Mononuclear cell (primary cell): ENCODE measurements around the gene HCCS. TPM values are rescaled to one million over a fixed set of nuclear protein-coding genes. Genes with fewer than 3 reads are reported as not detected.
A peak's percentile ranks its signal among the peaks of the same experiment; 100 is the strongest.
"Not testable (repeated sequence)": the region's sequence is repeated elsewhere in the genome, so short reads cannot be mapped to it uniquely, and the experiment has no call there.

ENCODE experiments used
- H3K27me3 ChIP-seq: 2 replicates; pipeline ENCODE4 v1.6.0; 2011; ENCODE audit warnings: low read length, control low read depth; ENCODE audit not compliant: insufficient read depth
- H3K4me1 ChIP-seq: 2 replicates; pipeline ENCODE4 v1.5.1; 2011; ENCODE audit warnings: mild to moderate bottlenecking, low read length, control low read depth; ENCODE audit not compliant: insufficient read depth
- H3K4me3 ChIP-seq: 2 replicates; pipeline ENCODE4 v1.5.1; 2011; ENCODE audit warnings: mild to moderate bottlenecking, low read length, moderate library complexity
- H3K9me3 ChIP-seq: 2 replicates; pipeline ENCODE4 v1.5.1; 2011; ENCODE audit warnings: low read depth, mild to moderate bottlenecking, control low read depth, low read length
- total RNA-seq: library from RNA; depleted of rRNA; stranded (reverse); fragments of >200 nt; gene quantifications from one replicate; pipeline ENCODE4 v1.2.3, GENCODE V29; 2012

The HCCS gene
- total RNA-seq, 1 donor: 3.9 TPM

DNA sequence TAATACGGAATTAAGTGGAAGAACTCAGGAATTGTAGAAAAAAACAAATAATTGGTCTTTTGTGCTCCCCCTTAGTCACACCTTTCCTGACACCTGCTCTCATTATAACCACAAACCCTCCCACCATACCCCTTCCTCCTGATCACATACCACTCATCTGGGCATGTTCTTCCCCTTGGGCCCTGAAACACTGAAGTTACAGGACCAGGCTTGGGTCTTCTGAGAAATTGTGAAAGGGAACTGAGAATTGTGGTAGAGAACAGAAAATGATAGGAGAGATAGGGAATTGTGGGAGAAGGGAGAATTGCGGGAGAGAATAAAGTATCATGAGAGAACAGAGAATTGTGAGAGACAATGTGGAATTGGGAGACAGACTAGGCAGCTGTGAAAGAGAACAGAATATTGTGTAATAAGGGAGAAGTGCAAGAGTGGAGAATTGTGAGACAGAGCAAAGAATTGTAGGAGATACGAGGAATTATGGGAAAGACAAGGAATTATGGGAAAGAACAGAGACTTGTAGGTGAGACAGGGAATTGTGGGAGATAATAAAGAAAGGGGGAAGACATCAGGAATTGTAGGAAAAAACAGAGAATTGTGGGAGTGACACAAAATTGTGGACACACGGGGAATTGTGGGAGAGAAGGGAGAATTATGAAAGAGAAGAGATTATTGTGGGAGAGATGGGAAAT is 2.7 kb upstream of the HCCS start:
- H3K4me1 ChIP-seq: peaks cover 19% of the 10 kb centered on the region
- no peaks in the 10 kb centered on the region for H3K27me3 ChIP-seq
- no peak overlapping the region for H3K4me3 ChIP-seq
- no peaks in the 10 kb centered on the region for H3K9me3 ChIP-seq

GRCh38 chrX:11109968-11110367 is 1.2 kb upstream of the HCCS start:
- no peaks in the 10 kb centered on the region for H3K9me3 ChIP-seq

DNA sequence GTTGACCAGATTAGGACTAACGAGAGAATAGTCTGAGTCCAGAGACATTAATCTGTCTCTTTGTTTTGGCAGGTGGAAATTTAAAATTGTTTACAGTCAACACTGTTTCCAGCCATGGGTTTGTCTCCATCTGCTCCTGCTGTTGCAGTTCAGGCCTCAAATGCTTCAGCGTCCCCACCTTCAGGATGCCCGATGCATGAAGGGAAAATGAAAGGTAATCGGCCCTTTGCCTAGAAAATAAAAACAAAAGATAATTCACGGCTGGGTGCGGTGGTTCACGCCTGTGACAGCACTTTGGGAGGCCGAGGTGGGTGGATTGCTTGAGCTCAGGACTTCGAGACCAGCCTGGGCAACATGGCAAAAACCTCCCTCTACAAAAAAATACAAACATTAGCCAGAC is 815 bp downstream of the HCCS start:
- Histone ChIP-seq H3K4me1 (peaks cover 33% of the 10 kb centered on the region), H3K9me3 (no peaks in the 10 kb centered on the region), H3K4me3 (peak overlapping the region; percentile 62), H3K27me3 (no peaks in the 10 kb centered on the region)

More at GRCh38 chrX:11109968-11110367, 1.2 kb upstream of the HCCS start:
- peaks cover 33% of the 10 kb centered on the region for H3K4me1 ChIP-seq
- no peaks in the 10 kb centered on the region for H3K27me3 ChIP-seq
- H3K4me3 ChIP-seq: no peak overlapping the region

- Histone ChIP-seq H3K9me3 (no peaks in the 10 kb centered on the region), H3K27me3 (no peaks in the 10 kb centered on the region), H3K4me1 (peaks cover 33% of the 10 kb centered on the region), H3K4me3 (no peak overlapping the region)
Observed at GRCh38 chrX:11113731-11114130, 2.6 kb downstream of the HCCS start.

- Histone ChIP-seq H3K4me3 (no peak overlapping the region), H3K27me3 (no peaks in the 10 kb centered on the region), H3K9me3 (no peaks in the 10 kb centered on the region), H3K4me1 (peaks cover 20% of the 10 kb centered on the region)
Observed at GRCh38 chrX:11117745-11118144, 6.6 kb downstream of the HCCS start.

GRCh38 chrX:11119313-11119943 is 8.3 kb downstream of the HCCS start:
- Histone ChIP-seq H3K9me3 (no peaks in the 10 kb centered on the region), H3K4me1 (peaks cover 4% of the 10 kb centered on the region), H3K27me3 (no peaks in the 10 kb centered on the region), H3K4me3 (no peak overlapping the region)

- not testable (repeated sequence) for H3K4me1 ChIP-seq, H3K9me3 ChIP-seq, H3K27me3 ChIP-seq, H3K4me3 ChIP-seq
Observed at GRCh38 chrX:11123087-11123486, 12.0 kb downstream of the HCCS start.

GRCh38 chrX:11124112-11124511 is 13.0 kb downstream of the HCCS start:
- no peaks in the 10 kb centered on the region for H3K9me3 ChIP-seq
- no peak overlapping the region for H3K4me3 ChIP-seq
- no peaks in the 10 kb centered on the region for H3K27me3 ChIP-seq
- no peaks in the 10 kb centered on the region for H3K4me1 ChIP-seq

DNA sequence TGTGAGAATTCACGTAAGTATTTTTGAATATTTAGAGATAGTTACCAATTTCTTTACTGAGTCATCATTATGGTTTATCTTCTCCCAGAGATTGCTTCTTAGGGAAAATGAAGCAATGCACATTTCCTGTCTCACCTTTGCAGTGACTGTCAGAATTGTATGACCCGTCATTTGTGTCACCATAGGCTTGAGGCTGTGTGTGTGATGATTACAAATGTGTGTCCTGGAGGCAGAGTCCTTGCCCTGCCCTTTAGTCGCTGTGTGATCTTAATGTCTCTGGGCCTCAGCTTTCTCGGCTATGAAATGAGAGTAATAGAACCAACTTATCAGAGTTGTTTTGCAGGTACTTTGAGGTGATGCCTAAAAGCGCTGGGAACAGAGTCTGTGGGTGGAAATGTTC is 13.9 kb downstream of the HCCS start:
- no peaks in the 10 kb centered on the region for H3K9me3 ChIP-seq
- no peak overlapping the region for H3K4me3 ChIP-seq
- H3K4me1 ChIP-seq: no peaks in the 10 kb centered on the region
- H3K27me3 ChIP-seq: no peaks in the 10 kb centered on the region

DNA sequence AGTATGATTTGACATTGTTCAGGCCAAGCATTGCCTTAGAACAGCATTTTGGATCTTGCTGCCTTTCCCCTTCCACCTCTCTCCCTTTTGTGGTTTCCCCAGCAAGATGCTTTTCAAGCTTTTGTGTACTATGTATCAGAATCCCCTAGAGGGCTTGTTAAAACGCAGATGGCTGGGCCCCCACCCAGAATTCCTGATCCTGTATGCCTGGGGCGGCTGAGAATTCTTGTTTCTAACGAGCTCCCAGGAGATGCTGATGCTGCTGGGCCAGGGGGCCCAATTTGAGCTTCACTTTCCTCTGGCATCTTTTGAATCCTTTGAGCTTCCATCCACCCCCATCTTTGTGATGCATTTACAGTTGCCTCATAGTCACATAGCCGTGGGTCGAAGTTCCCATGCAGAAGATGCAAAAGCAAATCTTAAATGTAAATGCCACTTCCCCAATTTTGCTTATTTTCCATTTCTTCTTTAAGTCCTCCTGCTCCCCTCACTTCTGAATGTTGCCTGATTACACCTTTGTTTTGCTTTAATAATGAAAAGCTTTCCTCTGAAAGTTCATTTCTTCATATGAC is 18.5 kb downstream of the HCCS start:
- H3K27me3 ChIP-seq: no peaks in the 10 kb centered on the region
- no peaks in the 10 kb centered on the region for H3K9me3 ChIP-seq
- peaks cover 5% of the 10 kb centered on the region for H3K4me1 ChIP-seq
- no peak overlapping the region for H3K4me3 ChIP-seq

DNA sequence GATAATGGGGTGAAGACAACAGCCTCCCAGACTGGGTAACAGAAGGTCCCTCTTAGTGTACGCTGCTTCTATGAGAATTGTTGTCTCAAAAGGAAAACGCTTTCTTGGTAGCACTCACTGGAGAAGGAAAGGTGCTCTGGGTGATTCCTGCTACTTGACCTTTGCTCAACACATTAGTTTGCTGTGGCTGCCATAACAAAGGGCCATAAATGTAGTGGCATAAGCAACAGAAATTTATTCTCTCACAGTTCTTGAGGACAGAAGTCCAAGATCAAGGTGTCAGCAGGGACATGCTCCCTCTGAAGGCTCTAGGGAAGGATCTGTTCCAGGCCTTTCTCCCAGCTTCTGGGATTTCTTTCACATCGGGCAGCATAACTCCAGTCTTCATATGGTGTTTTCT is 19.0 kb downstream of the HCCS start:
- no peak overlapping the region for H3K4me3 ChIP-seq
- H3K4me1 ChIP-seq: peaks cover 5% of the 10 kb centered on the region
- no peaks in the 10 kb centered on the region for H3K9me3 ChIP-seq
- H3K27me3 ChIP-seq: no peaks in the 10 kb centered on the region

- Histone ChIP-seq H3K4me1 (peaks cover 5% of the 10 kb centered on the region), H3K4me3 (no peak overlapping the region), H3K9me3 (no peaks in the 10 kb centered on the region), H3K27me3 (no peaks in the 10 kb centered on the region)
Observed at GRCh38 chrX:11131146-11131545, 20.0 kb downstream of the HCCS start.

- H3K27me3 ChIP-seq: no peaks in the 10 kb centered on the region
- no peak overlapping the region for H3K4me3 ChIP-seq
- no peaks in the 10 kb centered on the region for H3K9me3 ChIP-seq
- peaks cover 5% of the 10 kb centered on the region for H3K4me1 ChIP-seq
Observed at GRCh38 chrX:11135564-11136185, 24.5 kb downstream of the HCCS start.

- no peaks in the 10 kb centered on the region for H3K4me1 ChIP-seq
- H3K9me3 ChIP-seq: no peaks in the 10 kb centered on the region
- H3K4me3 ChIP-seq: no peak overlapping the region
Observed at GRCh38 chrX:11137543-11138139, 26.5 kb downstream of the HCCS start.

More at GRCh38 chrX:11137543-11138139, 26.5 kb downstream of the HCCS start:
- H3K27me3 ChIP-seq: no peaks in the 10 kb centered on the region
